CD4-positive, alpha-beta T cell treated with Interleukin-4 for 1 hour (primary cell): ENCODE data around the gene GH1.
"Not testable (repeated sequence)": the region's sequence is repeated elsewhere in the genome, so short reads cannot be mapped to it uniquely, and the experiment has no call there.

Experiments used
- DNase-seq, 2 donors: peaks; one replicate each; pipeline ENCODE4 v3.0.0-alpha.2; 2020 to 2022

GH1 gene

DNA sequence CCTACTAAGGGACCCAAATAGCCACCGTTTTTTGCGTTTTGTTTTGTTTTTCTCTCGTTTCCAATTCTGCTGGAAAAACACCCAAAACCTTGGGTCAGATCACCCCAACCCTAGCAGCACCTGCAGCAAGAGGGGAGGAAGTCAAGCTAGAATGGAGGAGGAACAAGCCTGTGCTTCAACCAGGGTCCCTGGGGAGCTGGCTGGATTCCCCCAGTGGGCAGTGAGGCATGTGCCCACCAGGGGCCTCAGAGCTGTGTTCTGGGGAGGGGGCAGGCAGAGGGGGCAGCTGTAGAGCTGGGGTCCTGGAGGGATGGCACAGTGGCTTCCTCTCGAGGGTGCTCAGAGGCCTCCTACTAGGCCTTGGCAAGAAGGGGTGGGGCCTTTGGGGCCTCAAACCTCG, 7.0 kb upstream of the GH1 start:
- DNase-seq: peak in 1 of 2 donors; percentile 70

DNA sequence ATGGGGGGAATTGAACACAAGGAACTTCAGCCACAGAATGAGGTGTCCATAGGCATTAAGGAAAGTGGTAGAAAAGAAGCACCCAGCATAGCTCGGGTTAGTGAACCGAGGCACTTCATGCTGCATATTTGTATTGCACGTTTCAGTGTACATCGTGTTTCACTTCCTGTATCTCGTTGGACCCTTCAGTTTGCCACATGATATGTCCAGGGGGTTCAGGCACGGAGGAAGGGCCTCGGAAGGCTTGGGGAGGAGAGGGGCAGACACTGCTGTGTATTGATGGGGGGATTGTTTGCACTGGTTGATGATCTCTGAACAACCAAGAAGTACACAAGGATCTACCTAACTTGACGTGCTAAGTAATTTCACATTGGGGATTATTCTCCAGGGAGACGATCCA, 3.8 kb upstream of the GH1 start:
- DNase-seq: peak in 1 of 2 donors; percentile 35

DNA sequence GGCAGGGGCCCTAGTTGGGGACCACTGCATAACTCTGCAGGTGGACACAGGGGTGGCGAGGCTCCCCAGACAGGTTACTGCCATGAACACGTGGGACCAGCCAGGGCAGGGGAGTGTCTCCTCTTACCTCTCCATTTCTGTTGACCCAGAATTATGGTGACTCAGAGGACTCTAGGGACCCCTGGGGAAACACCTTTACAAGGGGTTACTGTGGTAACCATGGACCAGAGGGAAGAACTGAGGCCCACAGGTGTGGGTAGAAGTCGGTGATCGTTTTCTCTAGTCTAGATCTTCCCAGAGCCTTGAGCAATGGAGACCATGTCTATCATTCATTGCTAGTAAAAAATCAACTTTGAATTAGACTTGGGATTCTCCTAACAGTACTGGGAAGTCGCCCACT, 2.1 kb upstream of the GH1 start:
- peak in 1 of 2 donors; percentile 27 for DNase-seq

DNA sequence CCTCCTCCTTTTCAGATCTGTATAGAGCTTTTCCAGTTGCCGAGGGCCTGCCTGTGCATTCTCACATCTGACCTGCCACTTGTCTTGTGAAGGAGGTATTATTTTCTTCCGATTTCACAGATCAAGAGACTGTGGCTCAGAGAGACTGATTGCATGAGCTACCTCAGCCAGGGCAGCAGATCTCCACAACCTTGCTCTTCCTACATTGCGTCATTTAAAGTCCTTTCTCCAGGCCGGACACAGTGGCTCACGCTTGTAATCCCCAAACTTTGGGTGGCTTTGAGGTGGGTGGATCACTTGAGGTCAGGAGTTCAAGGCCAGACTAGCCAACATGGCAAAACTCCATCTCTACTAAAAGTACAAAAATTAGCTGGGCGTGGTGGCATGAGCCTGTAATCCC, 1.4 kb upstream of the GH1 start:
- DNase-seq: not testable (repeated sequence)

DNA sequence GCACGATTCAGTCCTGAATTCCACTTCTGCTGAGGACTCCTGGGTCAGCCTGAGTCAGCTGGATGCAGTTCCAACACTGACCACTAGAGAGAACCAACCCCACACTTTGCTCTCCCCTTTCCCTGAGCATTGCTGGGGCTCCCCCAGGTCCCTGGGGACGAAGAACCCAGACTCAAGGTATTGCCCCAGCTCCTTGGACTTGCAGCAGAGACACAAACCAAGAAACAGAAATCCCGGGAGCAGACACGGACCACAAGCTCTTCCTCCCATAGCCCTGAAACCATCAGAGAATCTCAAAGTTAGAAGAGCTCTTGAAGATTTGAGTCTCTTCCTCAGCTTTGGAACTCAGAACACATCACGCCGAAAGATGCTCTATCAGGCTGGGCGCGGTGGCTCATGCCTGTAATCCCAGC, 678 bp upstream of the GH1 start:
- DNase-seq: peak; percentile 83 to 84

DNA sequence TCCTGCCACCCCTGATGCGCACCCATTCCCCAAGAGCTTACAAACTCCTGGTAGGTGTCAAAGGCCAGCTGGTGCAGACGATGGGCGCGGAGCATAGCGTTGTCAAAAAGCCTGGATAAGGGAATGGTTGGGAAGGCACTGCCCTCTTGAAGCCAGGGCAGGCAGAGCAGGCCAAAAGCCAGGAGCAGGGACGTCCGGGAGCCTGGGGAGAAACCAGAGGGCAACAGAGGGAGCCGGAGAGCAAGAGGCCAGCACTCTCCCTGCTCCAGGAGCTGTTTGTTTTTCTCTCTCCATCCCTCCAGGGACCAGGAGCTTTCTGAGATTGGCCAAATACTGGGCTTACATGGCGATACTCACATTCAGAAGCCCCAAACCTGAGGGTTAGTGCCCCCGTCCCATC, 334 bp downstream of the GH1 start:
- no peak for DNase-seq

DNA sequence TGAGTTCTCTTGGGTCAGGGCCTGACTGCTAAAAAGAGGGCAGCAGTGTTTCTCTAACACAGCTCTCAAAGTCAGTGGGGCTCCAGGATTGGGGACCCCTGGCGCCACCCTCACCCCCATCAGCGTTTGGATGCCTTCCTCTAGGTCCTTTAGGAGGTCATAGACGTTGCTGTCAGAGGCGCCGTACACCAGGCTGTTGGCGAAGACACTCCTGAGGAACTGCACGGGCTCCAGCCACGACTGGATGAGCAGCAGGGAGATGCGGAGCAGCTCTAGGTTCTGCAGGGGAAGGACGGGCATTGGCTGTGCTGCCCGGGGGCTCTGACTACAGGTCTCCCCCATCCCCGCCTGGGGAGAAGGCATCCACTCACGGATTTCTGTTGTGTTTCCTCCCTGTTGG, 993 bp downstream of the GH1 start:
- DNase-seq: no peak

DNA sequence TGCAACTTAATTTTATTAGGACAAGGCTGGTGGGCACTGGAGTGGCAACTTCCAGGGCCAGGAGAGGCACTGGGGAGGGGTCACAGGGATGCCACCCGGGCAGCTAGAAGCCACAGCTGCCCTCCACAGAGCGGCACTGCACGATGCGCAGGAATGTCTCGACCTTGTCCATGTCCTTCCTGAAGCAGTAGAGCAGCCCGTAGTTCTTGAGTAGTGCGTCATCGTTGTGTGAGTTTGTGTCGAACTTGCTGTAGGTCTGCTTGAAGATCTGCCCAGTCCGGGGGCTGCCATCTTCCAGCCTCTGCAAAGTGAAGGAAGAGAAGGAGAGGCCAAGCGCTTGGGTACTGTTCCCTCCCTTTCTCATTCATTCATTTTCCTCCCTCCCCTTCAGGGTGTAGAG, 1.4 kb downstream of the GH1 start:
- DNase-seq: not testable (repeated sequence)

DNA sequence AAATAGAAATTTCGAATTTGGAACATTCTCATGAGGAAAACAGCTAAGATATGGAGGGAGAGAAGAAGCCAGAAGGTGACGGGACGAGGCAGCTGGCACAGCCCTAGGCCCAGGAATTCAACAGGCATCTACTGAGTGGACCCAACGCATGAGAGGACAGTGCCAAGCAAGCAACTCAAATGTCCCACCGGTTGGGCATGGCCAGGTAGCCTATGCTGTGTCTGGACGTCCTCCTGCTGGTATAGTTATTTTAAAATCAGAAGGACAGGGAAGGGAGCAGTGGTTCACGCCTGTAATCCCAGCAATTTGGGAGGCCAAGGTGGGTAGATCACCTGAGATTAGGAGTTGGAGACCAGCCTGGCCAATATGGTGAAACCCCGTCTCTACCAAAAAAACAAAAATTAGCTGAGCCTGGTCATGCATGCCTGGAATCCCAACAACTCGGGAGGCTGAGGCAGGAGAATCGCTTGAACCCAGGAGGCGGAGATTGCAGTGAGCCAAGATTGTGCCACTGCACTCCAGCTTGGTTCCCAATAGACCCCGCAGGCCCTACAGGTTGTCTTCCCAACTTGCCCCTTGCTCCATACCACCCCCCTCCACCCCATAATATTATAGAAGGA, 2.0 kb downstream of the GH1 start:
- no peak for DNase-seq

DNA sequence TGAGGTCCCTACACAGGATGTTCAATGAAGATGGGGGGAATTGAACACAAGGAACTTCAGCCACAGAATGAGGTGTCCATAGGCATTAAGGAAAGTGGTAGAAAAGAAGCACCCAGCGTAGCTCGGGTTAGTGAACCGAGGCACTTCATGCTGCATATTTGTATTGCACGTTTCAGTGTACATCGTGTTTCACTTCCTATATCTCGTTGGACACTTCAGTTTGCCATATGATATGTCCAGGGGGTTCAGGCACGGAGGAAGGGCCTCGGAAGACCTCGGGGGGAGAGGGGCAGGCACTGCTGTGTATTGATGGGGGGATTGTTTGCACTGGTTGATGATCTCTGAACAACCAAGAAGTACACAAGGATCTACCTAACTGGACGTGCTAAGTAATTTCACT, 2.9 kb downstream of the GH1 start:
- DNase-seq: not testable (repeated sequence)

DNA sequence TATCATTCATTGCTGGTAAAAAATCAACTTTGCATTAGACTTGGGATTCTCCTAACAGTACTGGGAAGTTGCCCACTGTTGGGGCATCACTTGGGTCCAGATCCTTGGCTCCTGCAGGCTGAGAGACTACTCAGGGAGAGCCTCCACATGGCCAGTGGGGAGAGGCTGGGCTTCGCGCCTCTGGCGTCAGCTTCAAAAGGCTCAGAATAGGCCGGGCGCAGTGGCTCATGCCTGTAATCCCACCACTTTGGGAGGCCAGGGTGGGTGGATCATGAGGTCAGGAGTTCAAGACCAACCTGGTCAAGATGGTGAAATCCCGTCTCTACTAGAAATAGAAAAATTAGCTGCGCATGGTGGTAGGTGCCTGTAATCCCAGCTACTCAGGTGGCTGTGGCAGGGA, 4.2 kb downstream of the GH1 start:
- DNase-seq: no peak

DNA sequence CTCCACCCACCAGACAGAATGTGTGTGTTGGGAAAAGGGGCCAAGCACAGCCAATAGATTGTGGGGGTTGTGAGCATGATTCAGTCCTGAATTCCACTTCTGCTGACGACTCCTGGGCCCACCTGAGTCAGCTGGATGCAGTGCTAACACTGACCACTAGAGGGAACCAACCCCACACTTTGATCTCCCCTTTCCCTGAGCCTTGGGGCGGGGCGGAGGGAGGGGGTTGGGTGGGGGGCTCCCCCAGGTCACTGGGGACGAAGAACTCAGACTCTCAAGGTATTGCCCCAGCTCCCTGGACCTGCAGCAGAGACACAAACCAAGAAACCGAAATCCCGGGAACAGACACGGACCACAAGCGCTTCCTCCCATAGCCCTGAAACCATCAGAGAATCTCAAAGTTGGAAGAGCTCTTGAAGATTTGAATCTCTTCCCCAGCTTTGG, 7.0 kb downstream of the GH1 start:
- peak; percentile 65 to 66 for DNase-seq

DNA sequence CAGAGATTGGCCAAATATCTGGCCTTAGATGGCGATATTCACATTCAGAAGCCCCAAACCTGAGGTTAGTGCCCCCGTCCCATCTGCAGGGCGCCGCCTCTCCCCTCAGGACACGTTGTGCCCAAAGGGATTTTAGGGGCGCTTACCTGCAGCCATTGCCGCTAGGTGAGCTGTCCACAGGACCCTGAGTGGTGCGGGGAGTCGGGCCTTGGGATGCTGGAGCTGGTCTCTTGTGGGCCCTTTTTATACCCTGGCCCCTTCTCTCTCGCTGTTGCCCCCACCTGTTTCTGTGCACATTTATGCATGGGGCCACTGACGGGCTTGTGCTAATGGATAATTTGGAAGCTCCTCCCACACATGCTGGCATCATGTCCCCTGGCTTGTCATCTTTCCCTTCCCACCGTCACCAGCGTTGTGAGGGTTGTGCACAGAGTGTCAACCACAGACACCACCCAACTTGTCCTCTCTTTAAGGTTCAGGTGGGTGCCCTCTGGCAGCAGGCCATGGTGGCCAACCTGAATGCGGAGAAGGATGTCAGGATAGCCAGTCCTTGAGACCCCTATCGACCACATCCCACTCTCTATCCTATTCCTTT, 7.5 kb downstream of the GH1 start, which contains the start of gene CSHL1:
Gene CSHL1 (minus strand): TSS at position 218 of the 595 bp plus-strand sequence. CDS start 62 bp downstream, at position 156.
- no peak for DNase-seq

DNA sequence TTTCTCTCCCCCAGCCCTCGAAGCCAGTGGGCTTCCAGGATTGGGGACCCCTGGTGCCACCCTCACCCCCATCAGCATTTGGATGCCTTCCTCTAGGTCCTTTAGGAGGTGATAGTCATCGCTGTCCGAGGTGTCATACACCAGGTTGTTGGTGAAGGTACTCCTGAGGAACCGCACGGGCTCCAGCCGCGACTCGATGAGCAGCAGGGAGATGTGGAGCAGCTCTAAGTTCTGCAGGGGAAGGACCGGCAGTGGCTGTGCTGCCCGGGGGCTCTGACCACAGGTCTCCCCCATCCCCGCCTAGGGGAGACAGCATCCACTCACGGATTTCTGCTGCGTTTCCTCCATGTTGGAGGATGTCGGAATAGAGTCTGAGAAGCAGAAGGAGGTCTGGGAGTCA, 8.5 kb downstream of the GH1 start:
- no peak for DNase-seq

DNA sequence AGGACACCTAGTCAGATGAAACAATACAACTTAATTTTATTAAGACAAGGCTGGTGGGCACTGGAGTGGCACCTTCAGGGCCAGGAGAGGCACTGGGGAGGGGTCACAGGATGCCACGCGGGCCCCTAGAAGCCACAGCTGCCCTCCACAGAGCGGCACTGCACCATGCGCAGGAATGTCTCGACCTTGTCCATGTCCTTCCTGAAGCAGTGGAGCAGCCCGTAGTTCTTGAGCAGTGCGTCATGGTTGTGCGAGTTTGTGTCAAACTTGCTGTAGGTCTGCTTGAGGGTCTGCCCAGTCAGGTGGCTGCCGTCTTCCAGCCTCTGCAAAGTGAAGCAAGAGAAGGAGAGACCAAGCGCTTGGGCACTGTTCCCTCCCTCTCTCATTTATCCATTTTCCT, 9.1 kb downstream of the GH1 start:
- not testable (repeated sequence) for DNase-seq

DNA sequence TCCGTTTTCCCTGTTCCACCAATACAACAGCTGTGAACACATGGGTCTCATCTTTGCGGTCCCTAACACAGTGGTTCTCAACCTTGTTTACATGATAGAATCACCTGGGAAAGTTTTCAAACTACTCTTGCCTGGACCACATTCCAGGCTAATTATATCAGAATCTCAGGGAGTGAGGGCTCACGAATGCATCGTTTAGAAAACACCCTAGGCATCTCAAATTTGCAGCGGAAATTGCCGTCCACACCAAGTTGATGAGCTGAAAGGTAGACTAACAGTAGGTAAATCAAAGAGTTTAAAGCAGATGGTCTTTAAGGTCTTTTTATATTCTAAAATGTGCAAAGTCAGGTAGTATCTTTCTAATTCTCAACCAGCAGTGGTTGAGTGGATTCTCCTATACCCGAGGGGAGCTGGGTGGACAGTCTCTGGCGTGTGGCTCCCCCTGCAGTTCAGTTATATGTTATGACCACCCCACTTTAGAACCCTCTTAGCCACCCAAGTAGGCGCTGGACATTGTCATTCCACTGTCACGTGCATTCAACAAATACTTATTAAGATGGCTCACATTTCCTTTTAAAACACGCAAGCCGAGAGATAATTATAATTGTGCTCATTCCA, 11.4 kb downstream of the GH1 start:
- not testable (repeated sequence) for DNase-seq

DNA sequence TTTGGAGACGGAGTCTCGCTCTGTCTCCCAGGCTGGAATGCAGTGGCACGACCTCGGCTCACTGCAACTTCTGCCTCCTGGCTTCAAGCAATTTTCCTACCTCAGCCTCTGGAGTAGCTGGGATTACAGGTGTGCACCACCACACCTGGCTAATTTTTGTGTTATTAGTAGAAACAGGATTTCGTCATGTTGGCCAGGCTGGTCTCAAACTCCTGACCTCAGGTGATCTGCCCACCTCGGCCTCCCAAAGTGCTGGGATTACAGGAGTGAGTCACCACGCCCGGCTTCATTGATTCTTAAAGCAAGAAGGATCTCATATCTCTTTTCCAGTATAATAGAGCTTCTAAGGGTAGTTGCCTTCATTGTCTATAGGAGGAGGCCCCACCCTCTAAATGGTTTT, 13.8 kb downstream of the GH1 start:
- not testable (repeated sequence) for DNase-seq

DNA sequence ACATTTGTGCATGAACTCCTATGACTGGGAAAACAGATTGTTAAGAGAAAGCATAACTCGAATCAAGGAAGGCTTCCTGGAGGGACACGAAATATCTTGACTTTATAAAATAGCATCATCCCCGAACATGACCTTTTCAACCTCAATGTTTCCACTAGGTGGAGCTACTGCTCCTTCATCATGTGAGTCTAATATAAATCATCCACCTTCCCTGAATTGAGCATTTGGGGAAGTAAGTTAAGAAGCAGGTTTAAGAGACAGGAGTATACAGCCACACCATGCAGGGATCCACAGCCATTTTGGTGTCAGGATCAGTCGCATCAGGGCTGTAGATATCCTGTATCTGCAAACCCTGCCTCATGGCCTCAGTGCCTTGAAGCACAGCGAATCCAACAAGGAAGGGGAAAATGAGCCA, 14.8 kb downstream of the GH1 start:
- DNase-seq: peak; percentile 27 to 62

DNA sequence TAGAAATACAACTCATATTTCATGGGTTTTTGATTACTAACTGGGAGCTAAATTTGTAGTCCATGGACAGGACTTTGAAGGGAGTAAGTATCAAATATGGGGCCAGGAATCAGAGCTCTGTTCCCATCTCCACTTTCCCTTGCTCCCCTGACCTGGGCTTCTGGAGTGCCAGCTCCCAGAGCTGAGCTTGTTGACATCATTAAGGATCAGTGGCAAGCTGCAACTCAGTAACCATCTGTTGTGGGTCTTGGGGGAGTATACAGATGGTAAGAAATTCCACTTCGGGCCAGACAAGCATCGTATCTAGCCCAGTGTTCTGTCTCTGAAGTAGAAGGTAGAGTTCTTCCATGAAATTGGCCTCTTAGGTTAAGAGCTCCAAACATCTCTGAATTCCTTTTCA, 16.7 kb downstream of the GH1 start:
- DNase-seq: not testable (repeated sequence)

DNA sequence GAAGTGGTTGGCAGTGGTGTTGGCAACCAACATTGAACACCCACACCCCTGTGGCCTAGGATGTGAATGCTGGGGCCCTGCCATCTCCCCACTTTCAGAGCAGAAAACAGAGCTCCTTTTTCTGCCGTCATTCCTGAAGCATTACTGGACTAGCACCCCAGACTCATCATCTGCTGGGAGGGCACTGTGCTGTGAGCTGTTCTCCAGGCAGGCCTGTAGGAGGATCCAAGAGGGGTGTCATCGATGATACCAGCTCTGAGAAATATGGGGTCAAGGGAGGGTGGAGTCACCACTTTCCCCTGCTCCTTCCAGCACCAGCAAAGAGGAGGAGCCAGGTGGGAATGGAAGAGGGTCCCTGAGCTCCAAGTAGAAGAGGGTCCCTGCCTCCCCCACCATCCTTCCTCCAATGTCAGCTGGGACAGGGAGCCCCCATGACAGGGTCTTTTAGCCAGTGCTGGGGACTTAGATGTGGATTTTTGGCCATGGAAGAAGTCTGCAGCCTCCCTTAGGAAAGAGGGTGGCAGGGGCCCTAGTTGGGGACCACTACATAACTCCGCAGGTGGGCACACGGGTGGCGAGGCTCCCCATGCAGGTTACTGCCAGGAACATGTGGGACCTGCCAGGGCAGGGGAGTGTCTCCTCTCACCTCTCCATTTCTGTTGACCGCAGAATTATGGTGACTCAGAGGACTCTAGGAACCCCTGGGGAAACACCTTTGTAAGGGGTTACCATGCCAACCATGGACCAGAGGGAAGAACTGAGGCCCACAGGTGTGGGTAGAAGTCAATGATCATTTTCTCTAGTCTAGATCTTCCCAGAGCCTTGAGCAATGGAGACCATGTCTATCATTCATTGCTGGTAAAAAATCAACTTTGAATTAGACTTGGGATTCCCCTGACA, 19.5 kb downstream of the GH1 start:
- DNase-seq: peak in 1 of 2 donors; percentile 48

DNA sequence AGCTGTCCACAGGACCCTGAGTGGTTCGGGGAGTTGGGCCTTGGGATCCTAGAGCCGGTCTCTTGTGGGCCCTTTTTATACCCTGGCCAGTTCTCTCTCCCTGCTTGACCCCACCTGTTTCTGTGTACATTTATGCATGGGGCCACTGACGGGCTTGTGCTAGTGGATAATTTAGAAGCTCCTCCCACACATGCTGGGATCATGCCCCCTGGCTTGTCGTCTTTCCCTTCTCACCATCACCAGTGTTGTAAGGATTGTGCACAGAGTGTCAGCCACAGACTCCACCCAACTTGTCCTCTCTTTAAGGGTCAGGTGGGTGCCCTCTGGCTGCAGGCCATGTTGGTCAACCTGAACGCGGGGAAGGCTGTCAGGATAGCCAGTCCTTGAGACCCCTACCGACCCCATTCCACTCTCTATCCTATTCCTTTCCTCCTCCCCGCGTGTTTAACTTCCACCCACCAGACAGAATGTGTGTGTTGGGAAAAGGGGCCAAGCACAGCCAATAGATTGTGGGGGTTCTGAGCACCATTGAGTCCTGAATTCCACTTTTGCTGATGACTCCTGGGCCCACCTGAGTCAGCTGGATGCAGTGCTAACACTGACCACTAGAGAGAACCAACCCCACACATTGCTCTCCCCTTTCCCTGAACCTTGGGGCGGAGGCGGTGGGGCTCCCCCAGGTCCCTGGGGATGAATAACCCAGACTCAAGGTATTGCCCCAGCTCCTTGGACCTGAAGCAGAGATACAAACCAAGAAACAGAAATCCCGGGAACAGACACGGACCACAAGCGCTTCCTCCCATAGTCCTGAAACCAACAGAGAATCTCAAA, 21.9 kb downstream of the GH1 start, which contains the start of gene CSH1:
Gene CSH1 (minus strand): TSS at position 51 of the 831 bp plus-strand sequence. CDS start 63 bp downstream, outside the sequence.
- DNase-seq: not testable (repeated sequence)

DNA sequence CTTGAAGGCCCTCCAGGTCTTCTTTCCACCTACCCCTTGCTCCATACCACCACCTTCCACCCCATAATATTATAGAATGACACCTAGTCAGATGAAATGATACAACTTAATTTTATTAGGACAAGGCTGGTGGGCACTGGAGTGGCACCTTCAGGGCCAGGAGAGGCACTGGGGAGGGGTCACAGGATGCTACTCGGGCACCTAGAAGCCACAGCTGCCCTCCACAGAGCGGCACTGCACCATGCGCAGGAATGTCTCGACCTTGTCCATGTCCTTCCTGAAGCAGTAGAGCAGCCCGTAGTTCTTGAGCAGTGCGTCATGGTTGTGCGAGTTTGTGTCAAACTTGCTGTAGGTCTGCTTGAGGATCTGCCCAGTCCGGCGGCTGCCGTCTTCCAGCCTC, 23.8 kb downstream of the GH1 start:
- DNase-seq: not testable (repeated sequence)
